ENCODE measurements around the gene TPI1. TPM values are rescaled to one million over a fixed set of nuclear protein-coding genes. Genes with fewer than 3 reads are reported as not detected.

The TPI1 gene
- total RNA-seq, 1 donor from 2014 or later, result 1,878 TPM

DNA sequence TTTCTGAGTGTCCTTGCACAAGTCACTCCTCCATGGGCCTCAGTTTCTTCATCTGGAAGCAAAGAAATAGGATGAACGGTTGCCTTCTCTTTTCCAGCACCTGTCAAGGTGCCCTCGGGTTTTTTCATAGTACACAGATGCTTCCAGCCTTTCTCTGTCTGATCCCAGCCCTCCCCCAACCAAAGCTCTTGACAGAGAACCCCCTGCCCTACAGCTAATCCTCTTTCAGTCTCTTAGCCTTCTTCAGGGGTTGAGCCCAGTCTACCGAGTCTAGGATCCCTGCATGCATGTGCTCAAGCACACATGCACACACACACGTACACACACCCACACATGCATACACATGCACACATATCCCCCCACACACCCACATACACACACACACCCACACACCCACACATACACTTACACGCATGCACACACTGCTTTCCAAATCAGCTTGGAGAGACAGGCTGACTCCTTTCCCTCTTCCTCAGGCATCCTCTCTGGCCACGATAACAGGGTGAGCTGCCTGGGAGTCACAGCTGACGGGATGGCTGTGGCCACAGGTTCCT, 20.9 kb upstream of the TPI1 start:
- H3K36me3 ChIP-seq (ENCODE audit: control insufficient read depth in 3 of 3, insufficient read depth in 3 of 3, low read length in 3 of 3), result peaks cover 0 to 9% (median 5%) of the 10 kb centered on the region in 3 donors

GRCh38 chr12:6847676-6848075, 19.7 kb upstream of the TPI1 start:
- H3K4me3 ChIP-seq (ENCODE audit: low read length in 3 of 3), result no peak overlapping the region
- no peaks in the 10 kb centered on the region for H3K9me3 ChIP-seq (ENCODE audit: control insufficient read depth in 3 of 3, low read length in 3 of 3)
- H3K36me3 ChIP-seq (ENCODE audit: control insufficient read depth in 3 of 3, insufficient read depth in 3 of 3, low read length in 3 of 3), result peaks cover 0 to 9% (median 5%) of the 10 kb centered on the region in 3 donors
- peaks cover 8 to 11% (median 10%) of the 10 kb centered on the region in 3 donors for H3K4me1 ChIP-seq (ENCODE audit: control insufficient read depth in 3 of 3, insufficient read depth in 3 of 3, low read length in 3 of 3)
- no peak overlapping the region for H3K27ac ChIP-seq (ENCODE audit: low read depth, low read length)
- H3K27me3 ChIP-seq (ENCODE audit: control insufficient read depth in 3 of 3, insufficient read depth in 3 of 3, low read length in 3 of 3), result no peaks in the 10 kb centered on the region
- H3K9ac ChIP-seq (ENCODE audit: low read depth in 1 of 3, low read length in 3 of 3), result peak overlapping the region in 1 of 3 donors; percentile 8

More for the DNA sequence above, 20.9 kb upstream of the TPI1 start:
- Histone ChIP-seq H3K4me1 (ENCODE audit: control insufficient read depth in 3 of 3, insufficient read depth in 3 of 3, low read length in 3 of 3) (peaks cover 7 to 8% (median 7%) of the 10 kb centered on the region in 3 donors), H3K4me3 (ENCODE audit: low read length in 3 of 3) (no peak overlapping the region), H3K9me3 (ENCODE audit: control insufficient read depth in 3 of 3, low read length in 3 of 3) (no peaks in the 10 kb centered on the region), H3K9ac (ENCODE audit: low read depth in 1 of 3, low read length in 3 of 3) (no peak overlapping the region), H3K27ac (ENCODE audit: low read depth, low read length) (no peak overlapping the region), H3K27me3 (ENCODE audit: control insufficient read depth in 3 of 3, insufficient read depth in 3 of 3, low read length in 3 of 3) (no peaks in the 10 kb centered on the region)

GRCh38 chr12:6849427-6849826, 17.9 kb upstream of the TPI1 start:
- Histone ChIP-seq H3K27me3 (ENCODE audit: control insufficient read depth in 3 of 3, insufficient read depth in 3 of 3, low read length in 3 of 3) (no peaks in the 10 kb centered on the region), H3K27ac (ENCODE audit: low read depth, low read length) (no peak overlapping the region), H3K4me3 (ENCODE audit: low read length in 3 of 3) (no peak overlapping the region), H3K4me1 (ENCODE audit: control insufficient read depth in 3 of 3, insufficient read depth in 3 of 3, low read length in 3 of 3) (peaks cover 19 to 25% (median 23%) of the 10 kb centered on the region in 3 donors), H3K36me3 (ENCODE audit: control insufficient read depth in 3 of 3, insufficient read depth in 3 of 3, low read length in 3 of 3) (peaks cover 0 to 9% (median 3%) of the 10 kb centered on the region in 3 donors), H3K9me3 (ENCODE audit: control insufficient read depth in 3 of 3, low read length in 3 of 3) (no peaks in the 10 kb centered on the region), H3K9ac (ENCODE audit: low read depth in 1 of 3, low read length in 3 of 3) (no peak overlapping the region)

DNA sequence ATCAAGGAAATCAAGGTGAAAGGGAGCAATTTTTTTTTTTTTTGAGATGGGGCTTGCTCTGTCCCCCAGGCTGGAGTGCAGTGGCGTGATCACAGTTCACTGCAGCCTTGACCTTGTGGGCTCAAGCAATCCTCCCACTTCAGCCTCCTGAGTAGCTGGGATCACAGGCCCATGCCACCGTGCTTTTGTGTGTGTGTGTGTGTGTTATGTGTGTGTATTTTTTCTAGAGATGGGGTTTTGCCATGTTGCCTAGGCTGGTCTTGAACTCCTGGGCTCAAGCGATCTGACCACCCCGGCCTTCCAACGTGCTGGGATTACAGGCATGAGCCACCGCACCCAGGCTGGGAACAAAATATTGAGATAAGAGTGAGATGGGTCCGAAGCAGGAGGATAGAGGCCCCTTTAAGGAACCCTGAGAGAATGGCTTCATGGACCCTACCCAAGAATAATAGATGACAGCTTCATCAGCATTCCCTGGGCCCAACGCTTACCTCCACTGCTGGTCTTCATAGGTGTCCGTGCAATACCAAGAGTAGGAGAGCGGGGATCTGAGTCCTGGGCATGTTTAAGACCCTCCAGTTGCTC, 17.3 kb upstream of the TPI1 start:
- H3K9ac ChIP-seq (ENCODE audit: low read depth in 1 of 3, low read length in 3 of 3), result no peak overlapping the region
- H3K27ac ChIP-seq (ENCODE audit: low read depth, low read length), result no peak overlapping the region
- no peaks in the 10 kb centered on the region for H3K9me3 ChIP-seq (ENCODE audit: control insufficient read depth in 3 of 3, low read length in 3 of 3)
- no peaks in the 10 kb centered on the region for H3K27me3 ChIP-seq (ENCODE audit: control insufficient read depth in 3 of 3, insufficient read depth in 3 of 3, low read length in 3 of 3)
- H3K36me3 ChIP-seq (ENCODE audit: control insufficient read depth in 3 of 3, insufficient read depth in 3 of 3, low read length in 3 of 3), result peaks cover 0 to 6% (median 3%) of the 10 kb centered on the region in 3 donors
- peaks cover 19 to 25% (median 23%) of the 10 kb centered on the region in 3 donors for H3K4me1 ChIP-seq (ENCODE audit: control insufficient read depth in 3 of 3, insufficient read depth in 3 of 3, low read length in 3 of 3)
- H3K4me3 ChIP-seq (ENCODE audit: low read length in 3 of 3), result no peak overlapping the region

- Histone ChIP-seq H3K27ac (ENCODE audit: low read depth, low read length) (no peak overlapping the region), H3K27me3 (ENCODE audit: control insufficient read depth in 3 of 3, insufficient read depth in 3 of 3, low read length in 3 of 3) (no peaks in the 10 kb centered on the region), H3K9ac (ENCODE audit: low read depth in 1 of 3, low read length in 3 of 3) (peak overlapping the region in 1 of 3 donors; percentile 92), H3K4me1 (ENCODE audit: control insufficient read depth in 3 of 3, insufficient read depth in 3 of 3, low read length in 3 of 3) (peaks cover 19 to 25% (median 23%) of the 10 kb centered on the region in 3 donors), H3K9me3 (ENCODE audit: control insufficient read depth in 3 of 3, low read length in 3 of 3) (no peaks in the 10 kb centered on the region), H3K36me3 (ENCODE audit: control insufficient read depth in 3 of 3, insufficient read depth in 3 of 3, low read length in 3 of 3) (peaks cover 2 to 11% (median 3%) of the 10 kb centered on the region in 3 donors), H3K4me3 (ENCODE audit: low read length in 3 of 3) (peak overlapping the region; percentile 99)
Observed at GRCh38 chr12:6850796-6851152, 16.6 kb upstream of the TPI1 start.

DNA sequence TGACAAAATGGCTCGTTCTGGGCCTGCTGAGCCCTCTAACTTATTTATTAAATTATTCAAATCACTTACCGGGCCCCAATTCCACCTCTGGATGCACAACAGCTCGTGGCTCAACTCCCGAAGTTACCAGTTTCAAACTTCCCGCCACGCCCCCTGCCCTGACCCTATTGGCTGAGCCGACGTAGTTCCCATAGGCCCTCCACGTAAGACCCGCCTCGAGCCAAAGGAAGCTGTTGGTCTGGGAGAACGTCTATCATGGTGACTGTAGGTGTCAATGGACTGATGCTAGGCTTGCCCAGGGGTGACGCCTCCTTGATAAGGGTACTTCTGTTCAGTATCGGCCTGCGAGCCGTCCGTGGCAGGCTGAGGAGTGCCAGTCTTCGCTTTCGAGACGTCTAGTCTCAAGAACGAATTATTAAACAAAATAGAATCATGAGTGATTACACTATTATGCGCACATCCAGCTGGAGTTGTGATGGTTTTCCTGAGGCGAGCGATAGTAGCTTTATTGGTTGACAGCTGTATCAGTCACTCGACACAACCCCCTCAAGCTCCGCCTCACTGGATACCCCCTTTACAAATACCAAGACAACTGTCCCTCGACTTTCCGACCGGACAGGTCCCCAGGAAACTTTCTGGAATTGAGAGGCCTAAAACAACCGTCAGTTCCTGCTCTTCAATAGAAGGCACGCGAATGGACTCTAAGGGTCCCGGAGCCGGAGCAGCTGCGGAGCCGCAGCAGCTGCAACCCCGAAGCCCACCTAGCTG, 16.0 kb upstream of the TPI1 start, which contains the start of gene CDCA3:
Gene CDCA3, minus strand, starts transcription at position 134 of the 768 bp plus-strand sequence. CDS start 334 bp downstream, outside the sequence.
- Histone ChIP-seq H3K4me3 (ENCODE audit: low read length in 3 of 3) (peak within 1 kb of the TSS; percentile 99), H3K9ac (ENCODE audit: low read depth in 1 of 3, low read length in 3 of 3) (peak within 1 kb of the TSS; percentile 79 to 93 (median 92)), H3K36me3 (ENCODE audit: control insufficient read depth in 3 of 3, insufficient read depth in 3 of 3, low read length in 3 of 3) (peaks cover 7 to 13% (median 8%) of the 10 kb centered on the region in 3 donors), H3K4me1 (ENCODE audit: control insufficient read depth in 3 of 3, insufficient read depth in 3 of 3, low read length in 3 of 3) (peaks cover 19 to 25% (median 23%) of the 10 kb centered on the region in 3 donors), H3K27me3 (ENCODE audit: control insufficient read depth in 3 of 3, insufficient read depth in 3 of 3, low read length in 3 of 3) (no peaks in the 10 kb centered on the region), H3K9me3 (ENCODE audit: control insufficient read depth in 3 of 3, low read length in 3 of 3) (no peaks in the 10 kb centered on the region), H3K27ac (ENCODE audit: low read depth, low read length) (peak within 1 kb of the TSS; percentile 96)

DNA sequence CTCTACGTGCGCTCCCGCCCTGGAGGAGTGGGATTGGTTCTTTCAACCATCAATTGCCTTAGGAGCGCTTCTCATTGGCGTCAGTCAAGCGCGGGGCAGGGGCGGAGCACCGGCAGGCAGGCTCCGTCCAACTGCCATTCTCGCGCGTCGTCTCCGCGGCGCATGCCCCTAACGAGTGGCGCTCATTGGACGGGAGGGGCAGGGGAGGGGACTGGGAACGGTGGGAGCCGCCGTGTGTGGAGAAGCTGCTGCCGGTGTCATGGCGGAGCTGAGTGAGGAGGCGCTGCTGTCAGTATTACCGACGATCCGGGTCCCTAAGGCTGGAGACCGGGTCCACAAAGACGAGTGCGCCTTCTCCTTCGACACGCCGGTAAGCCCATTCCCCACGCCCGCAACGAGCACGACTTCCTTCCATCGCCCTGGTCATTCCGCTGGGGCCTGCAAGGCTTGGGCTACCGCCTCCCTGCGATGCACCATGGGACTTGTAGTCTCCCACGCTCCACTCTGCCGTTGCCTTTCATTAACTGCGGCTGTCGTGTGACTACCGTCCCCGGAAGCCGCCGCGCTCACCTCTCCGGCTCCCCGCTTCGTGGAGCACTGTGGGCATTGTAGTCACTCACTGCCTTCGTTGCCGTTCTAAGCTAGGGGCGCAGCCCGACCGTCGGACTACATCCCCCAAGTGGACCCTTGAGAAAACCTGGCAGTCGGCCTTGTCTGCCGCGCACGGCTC, 15.2 kb upstream of the TPI1 start, which contains the start of gene USP5:
Gene USP5, plus strand, starts transcription at position 230 of the 730 bp plus-strand sequence. Its CDS starts 30 bp downstream, at position 260.
- peak within 1 kb of the TSS; percentile 96 for H3K27ac ChIP-seq (ENCODE audit: low read depth, low read length)
- H3K4me1 ChIP-seq (ENCODE audit: control insufficient read depth in 3 of 3, insufficient read depth in 3 of 3, low read length in 3 of 3), result peaks cover 19 to 25% (median 23%) of the 10 kb centered on the region in 3 donors
- no peaks in the 10 kb centered on the region for H3K27me3 ChIP-seq (ENCODE audit: control insufficient read depth in 3 of 3, insufficient read depth in 3 of 3, low read length in 3 of 3)
- H3K9me3 ChIP-seq (ENCODE audit: control insufficient read depth in 3 of 3, low read length in 3 of 3), result no peaks in the 10 kb centered on the region
- H3K36me3 ChIP-seq (ENCODE audit: control insufficient read depth in 3 of 3, insufficient read depth in 3 of 3, low read length in 3 of 3), result peaks cover 14 to 21% (median 15%) of the 10 kb centered on the region in 3 donors
- H3K9ac ChIP-seq (ENCODE audit: low read depth in 1 of 3, low read length in 3 of 3), result peak within 1 kb of the TSS; percentile 79 to 93 (median 92)
- peak within 1 kb of the TSS; percentile 99 for H3K4me3 ChIP-seq (ENCODE audit: low read length in 3 of 3)

GRCh38 chr12:6852651-6853354, 14.5 kb upstream of the TPI1 start:
- Histone ChIP-seq H3K9me3 (ENCODE audit: control insufficient read depth in 3 of 3, low read length in 3 of 3) (no peaks in the 10 kb centered on the region), H3K27me3 (ENCODE audit: control insufficient read depth in 3 of 3, insufficient read depth in 3 of 3, low read length in 3 of 3) (no peaks in the 10 kb centered on the region), H3K9ac (ENCODE audit: low read depth in 1 of 3, low read length in 3 of 3) (peak overlapping the region; percentile 60 to 78 (median 64)), H3K4me3 (ENCODE audit: low read length in 3 of 3) (peak overlapping the region; percentile 68 to 80 (median 72)), H3K4me1 (ENCODE audit: control insufficient read depth in 3 of 3, insufficient read depth in 3 of 3, low read length in 3 of 3) (peaks cover 21 to 25% (median 23%) of the 10 kb centered on the region in 3 donors), H3K36me3 (ENCODE audit: control insufficient read depth in 3 of 3, insufficient read depth in 3 of 3, low read length in 3 of 3) (peaks cover 21 to 28% (median 22%) of the 10 kb centered on the region in 3 donors), H3K27ac (ENCODE audit: low read depth, low read length) (peak overlapping the region; percentile 96)

GRCh38 chr12:6853626-6854025, 13.7 kb upstream of the TPI1 start:
- Histone ChIP-seq H3K36me3 (ENCODE audit: control insufficient read depth in 3 of 3, insufficient read depth in 3 of 3, low read length in 3 of 3) (peaks cover 29 to 36% (median 30%) of the 10 kb centered on the region in 3 donors), H3K4me1 (ENCODE audit: control insufficient read depth in 3 of 3, insufficient read depth in 3 of 3, low read length in 3 of 3) (peaks cover 21 to 25% (median 23%) of the 10 kb centered on the region in 3 donors), H3K27ac (ENCODE audit: low read depth, low read length) (peak overlapping the region; percentile 96), H3K4me3 (ENCODE audit: low read length in 3 of 3) (no peak overlapping the region), H3K9ac (ENCODE audit: low read depth in 1 of 3, low read length in 3 of 3) (peak overlapping the region in 2 of 3 donors; percentile 60 to 78), H3K9me3 (ENCODE audit: control insufficient read depth in 3 of 3, low read length in 3 of 3) (no peaks in the 10 kb centered on the region), H3K27me3 (ENCODE audit: control insufficient read depth in 3 of 3, insufficient read depth in 3 of 3, low read length in 3 of 3) (no peaks in the 10 kb centered on the region)

Measured in skeletal muscle tissue (tissue), 4 donors.